HG03558 (cell line): ENCODE data around the gene ACKR1.

Experiments used
- ATAC-seq: cut with Tn5 transposase; IDR thresholded peaks from one replicate; pipeline ENCODE4 v1.9.1; 2021; ENCODE audit warnings: moderate number of reproducible peaks; ENCODE audit not compliant: unreplicated experiment; ENCODE audit errors: extremely low read depth

The ACKR1 gene, protein sequence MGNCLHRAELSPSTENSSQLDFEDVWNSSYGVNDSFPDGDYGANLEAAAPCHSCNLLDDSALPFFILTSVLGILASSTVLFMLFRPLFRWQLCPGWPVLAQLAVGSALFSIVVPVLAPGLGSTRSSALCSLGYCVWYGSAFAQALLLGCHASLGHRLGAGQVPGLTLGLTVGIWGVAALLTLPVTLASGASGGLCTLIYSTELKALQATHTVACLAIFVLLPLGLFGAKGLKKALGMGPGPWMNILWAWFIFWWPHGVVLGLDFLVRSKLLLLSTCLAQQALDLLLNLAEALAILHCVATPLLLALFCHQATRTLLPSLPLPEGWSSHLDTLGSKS

DNA sequence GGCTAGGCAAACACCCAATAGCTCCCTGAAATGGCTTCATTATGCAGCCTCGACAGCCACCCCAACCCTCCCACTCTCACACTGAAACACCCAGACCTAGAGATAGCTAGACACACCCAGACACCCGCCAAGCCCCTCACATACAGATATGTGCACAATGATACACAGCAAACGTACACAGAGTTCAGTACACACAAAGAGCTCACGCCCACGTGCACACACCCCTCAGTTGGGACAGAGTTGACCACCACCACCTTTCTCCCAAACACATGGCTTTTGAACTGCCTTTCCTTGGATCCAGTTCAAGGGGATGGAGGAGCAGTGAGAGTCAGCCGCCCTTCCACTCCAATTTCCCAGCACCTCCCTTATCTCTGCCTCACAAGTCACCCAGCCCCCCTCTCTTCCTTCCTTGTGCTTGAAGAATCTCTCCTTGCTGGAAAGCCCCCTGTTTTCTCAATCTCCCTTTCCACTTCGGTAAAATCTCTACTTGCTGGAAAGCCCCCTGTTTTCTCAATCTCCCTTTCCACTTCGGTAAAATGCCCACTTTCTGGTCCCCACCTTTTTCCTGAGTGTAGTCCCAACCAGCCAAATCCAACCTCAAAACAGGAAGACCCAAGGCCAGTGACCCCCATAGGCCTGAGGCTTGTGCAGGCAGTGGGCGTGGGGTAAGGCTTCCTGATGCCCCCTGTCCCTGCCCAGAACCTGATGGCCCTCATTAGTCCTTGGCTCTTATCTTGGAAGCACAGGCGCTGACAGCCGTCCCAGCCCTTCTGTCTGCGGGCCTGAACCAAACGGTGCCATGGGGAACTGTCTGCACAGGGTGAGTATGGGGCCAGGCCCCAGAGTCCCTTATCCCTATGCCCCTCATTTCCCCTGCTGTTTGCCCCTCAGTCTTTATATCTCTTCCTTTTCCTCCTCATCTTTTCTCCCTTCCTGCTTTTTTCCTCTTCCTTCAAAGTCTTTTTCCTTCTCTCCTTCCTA, at the start of gene ACKR1:
ACKR1 (plus strand) TSS at position 715 of the 981 bp plus-strand sequence; CDS start at position 800, 85 bp downstream.
- ATAC-seq = no peak

DNA sequence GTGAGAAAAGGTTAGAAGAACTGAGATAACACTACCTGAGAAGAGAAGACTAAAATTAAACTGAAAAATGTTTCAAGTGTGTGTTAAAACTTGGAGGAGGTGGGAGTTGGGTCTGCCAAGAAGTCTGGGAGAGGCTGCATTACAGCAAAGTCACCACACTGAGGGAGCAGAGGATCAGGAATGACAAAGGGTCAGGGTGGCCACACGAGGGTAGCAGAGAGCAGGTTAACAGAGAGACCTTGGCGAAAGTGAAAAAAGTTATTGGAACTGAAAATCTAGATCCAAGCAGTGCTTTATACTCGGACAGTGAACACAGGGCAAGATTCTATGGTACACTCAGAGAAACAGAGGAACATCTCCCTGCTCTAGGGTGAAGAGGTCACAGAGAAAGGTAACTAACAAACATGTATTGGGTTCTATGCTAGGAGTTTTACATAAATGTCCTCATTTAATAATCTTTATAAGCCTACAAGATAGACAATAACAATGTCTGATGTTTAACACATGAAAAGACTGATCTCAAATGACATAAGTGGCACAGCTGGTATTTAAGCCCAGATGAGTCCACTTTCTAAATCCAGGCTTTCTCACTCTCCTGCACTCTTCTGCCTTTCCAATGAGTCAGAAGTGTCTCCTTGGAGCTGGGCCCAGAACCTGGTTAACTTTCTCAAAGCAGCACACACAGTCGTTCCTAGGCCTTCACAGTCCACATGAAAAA, 43.5 kb upstream of the ACKR1 start:
- peak; percentile 89 for ATAC-seq

DNA sequence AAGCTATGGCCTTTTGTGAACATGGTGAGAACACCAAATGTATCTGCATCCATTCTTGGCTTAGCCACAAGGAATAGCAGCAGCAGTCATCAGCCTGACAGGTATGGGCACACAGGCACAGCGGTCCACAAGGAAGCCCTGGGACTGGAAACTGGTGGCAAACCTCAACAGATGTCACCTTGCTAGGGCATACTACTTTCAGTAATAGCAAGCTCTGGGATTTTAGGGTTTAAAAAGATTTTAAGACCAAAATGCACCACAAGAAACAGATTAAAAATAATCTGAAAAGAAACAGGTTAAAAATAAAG, 43.0 kb upstream of the ACKR1 start:
- no peak for ATAC-seq

- ATAC-seq = no peak
These were observed 42.0 kb upstream of the ACKR1 start for GRCh38 chr1:159162516-159163265.

- no peak for ATAC-seq
These were observed 41.0 kb upstream of the ACKR1 start for GRCh38 chr1:159163614-159164228.

GRCh38 chr1:159168043-159168442, 36.6 kb upstream of the ACKR1 start:
- no peak for ATAC-seq

GRCh38 chr1:159170639-159171038, 34.0 kb upstream of the ACKR1 start:
- ATAC-seq = no peak

- no peak for ATAC-seq
These were observed 33.4 kb upstream of the ACKR1 start, which contains the start of gene CADM3 for GRCh38 chr1:159171254-159171687. TSS of gene CADM3 (plus strand) at chr1:159171615. CDS start at chr1:159171766, 151 bp downstream.

DNA sequence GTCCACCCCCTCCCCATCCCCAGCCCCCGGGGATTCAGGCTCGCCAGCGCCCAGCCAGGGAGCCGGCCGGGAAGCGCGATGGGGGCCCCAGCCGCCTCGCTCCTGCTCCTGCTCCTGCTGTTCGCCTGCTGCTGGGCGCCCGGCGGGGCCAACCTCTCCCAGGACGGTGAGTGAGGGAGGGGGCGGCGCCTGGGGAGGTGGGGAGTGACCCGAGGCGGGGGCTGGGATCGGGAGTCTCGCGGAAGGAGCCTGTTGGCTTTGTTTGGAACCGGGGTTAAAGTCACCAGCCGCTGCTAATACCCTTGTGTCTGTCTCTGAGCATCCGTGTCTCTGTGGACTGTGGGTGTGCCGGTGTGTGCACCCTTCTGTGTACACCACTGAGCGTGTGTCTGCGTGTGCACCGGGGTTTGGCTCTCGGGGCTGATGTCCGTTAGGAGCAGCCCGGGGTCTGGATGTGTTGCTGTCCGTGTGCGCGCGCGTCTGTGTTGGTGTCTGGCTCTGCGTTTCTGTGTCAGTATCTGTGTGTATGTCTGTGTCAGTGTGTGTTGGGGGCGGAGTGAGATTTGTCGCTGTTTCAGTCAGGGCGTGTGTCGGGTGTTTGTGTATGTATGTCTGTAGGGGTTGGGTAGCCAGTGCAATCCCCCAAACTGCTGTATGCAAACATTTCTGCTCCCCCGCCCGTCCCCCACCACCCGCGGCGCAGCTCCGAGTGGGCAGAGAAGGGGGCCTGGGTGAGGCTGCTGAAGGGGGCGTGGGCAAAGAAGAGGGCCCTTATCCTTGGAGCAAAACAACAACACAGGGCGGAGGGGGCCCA, 32.8 kb upstream of the ACKR1 start:
- no peak for ATAC-seq

- ATAC-seq = no peak
These were observed 31.9 kb upstream of the ACKR1 start for GRCh38 chr1:159172614-159173291.

DNA sequence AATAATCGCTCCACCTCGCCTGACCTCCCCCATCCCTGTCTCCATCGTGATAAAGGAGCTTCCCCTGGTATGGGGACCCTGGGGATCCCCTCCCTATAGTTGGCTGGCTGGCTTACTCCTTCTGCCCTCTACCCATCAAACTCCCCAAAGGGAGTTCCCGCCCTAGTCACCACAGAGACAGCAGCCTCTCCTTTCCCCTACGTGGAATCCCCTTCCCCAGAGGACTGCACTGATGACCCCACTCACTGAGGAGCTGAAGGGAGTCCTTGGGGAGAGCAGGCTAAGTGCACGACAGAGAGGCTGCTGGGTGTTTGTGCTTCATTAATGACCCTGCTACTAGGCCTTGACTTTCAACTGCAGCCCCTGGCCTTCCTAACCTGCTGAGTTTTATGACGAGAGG, 31.4 kb upstream of the ACKR1 start:
- ATAC-seq = no peak

DNA sequence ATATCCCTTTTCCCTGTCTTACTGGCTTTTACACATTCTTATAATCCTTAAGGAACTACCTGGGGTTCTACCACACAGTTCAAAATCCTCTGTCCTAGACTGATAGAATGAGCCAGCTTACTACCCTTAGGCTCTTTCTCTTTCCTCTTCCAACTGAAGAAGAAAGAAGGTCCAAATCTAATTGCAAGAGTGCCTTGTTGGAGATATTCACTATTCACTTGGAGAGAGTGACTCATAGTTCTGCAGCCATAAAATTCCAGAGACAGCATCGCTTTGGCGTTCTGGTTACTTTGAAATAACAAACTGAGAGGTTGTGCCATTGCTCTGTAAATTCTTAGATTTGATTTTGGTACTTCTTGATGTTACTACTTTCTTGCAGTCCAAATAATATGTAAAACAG, 29.1 kb upstream of the ACKR1 start:
- no peak for ATAC-seq

GRCh38 chr1:159177272-159177907, 27.3 kb upstream of the ACKR1 start:
- ATAC-seq = no peak

DNA sequence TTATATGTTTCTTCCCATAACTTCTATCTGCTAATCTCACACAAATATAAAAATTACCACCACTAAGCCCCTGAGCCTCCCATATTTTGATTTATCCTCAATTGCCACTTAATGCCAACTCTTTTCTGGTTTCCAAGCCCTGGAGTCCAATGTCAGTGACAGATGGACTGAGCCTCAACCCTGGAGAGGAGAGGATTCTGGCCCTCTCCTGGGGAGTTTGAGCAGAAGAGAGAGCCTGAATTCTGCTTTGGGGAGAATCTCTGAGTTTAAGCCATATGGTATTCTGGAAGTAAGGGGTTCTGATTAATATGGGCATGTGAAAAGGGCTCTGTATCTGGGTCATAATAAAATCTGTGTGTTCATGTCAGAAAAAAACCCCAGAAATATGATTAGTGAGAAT, 24.8 kb upstream of the ACKR1 start:
- no peak for ATAC-seq

- no peak for ATAC-seq
These were observed 24.2 kb upstream of the ACKR1 start for GRCh38 chr1:159180516-159180915.

DNA sequence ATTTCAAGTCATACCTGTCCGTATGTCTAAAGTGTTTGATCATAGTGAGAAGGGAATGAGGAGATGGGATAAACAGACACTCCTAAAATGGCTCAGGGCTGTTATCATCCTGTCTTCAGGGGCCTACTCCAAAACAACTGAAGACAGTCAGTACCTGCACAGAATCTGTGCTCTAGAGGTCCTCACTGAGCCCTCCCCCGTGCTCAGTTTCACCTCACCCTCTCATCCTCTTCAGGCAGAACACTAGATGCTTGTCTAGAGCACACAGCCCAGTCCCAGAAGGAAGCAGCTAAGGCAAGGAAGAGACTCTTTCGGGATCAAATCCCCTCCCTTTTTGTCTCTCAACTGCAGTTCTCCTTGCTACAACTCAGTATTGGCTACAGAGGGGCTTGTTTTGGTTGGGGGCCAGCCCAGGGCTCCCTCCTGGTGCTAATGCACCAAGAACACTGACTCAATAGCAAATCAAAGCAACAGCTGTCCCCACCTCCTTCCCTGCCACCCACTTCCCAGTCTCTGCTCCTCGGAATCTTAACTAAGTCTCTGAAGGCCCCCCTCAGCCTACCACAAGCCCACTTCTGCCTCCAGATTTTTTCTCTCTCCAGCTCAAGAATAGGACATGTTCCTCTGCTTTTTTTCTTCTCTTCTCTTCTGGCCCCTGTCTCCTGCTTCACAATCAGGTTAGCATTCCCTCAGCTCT, 23.2 kb upstream of the ACKR1 start:
- ATAC-seq = no peak

DNA sequence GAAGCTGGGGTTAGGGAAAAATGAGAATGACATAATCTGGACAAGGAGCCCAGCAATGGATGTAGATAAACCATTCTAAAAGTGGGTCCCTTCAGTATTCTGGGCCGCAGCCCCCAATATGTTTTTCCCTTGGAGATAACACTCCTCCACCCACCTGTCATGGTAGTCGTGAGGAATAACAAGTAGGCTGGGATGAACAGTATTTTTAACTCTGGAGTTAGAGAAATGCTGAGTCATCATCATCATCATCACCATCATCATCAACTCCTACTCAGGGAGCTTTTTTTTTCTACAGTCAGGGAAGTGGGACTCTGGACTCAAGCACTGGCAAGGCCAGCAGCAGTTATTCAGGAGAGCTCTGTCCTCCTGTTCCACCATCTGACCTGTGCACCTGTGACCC, 20.5 kb upstream of the ACKR1 start:
- ATAC-seq = no peak
